Left cardiac atrium (tissue), 4 donors: ENCODE results near the gene NSUN7. TPM values are rescaled to one million over a fixed set of nuclear protein-coding genes. Genes with fewer than 3 reads are reported as not detected.

Experiments
- ATAC-seq, 2 donors: fragments of 200-7000 bp; cut with Tn5 transposase; one replicate each; pipeline ENCODE4 v1.9.1; 2020; ENCODE audit warnings: mild to moderate bottlenecking in 2 of 2, moderate library complexity in 2 of 2
- DNase-seq: peaks from one replicate; pipeline ENCODE4 v3.0.0-alpha.2; 2020
- intact Hi-C, 2 donors: fragments of 100-400 bp; cut with DNase I; formaldehyde crosslinking; loops; one replicate each; pipeline versions ENCODE4 v1.14.1 to v1.15.1; 2022 to 2023
- total RNA-seq, 2 donors: library from RNA; stranded (reverse); fragmentation: NEBNext Ultra II Directional; extraction: Animal tissue kit (Norgen Biotek cat#: 25700); gene quantifications; one replicate each; pipeline ENCODE4 v1.2.1, GENCODE V29; 2021
- donor health status: DM: no; HTN: yes; CAD: no.
- donor health status: DM: no; HTN: yes; CAD: no; lungs with severe emphysema.
- donor health status: DM: yes; HTN: yes; CAD: no.
- donor health status: Dilated cardiomyopathy.

The NSUN7 gene
- total RNA-seq, 2 donors from 2014 or later = 4.2 to 6.6 TPM

- intact Hi-C loops = no loop called here
- DNase-seq (no peak), ATAC-seq (no peak)
These were observed 89.0 kb downstream of the NSUN7 start for GRCh38 chr4:40838742-40839141.

DNA sequence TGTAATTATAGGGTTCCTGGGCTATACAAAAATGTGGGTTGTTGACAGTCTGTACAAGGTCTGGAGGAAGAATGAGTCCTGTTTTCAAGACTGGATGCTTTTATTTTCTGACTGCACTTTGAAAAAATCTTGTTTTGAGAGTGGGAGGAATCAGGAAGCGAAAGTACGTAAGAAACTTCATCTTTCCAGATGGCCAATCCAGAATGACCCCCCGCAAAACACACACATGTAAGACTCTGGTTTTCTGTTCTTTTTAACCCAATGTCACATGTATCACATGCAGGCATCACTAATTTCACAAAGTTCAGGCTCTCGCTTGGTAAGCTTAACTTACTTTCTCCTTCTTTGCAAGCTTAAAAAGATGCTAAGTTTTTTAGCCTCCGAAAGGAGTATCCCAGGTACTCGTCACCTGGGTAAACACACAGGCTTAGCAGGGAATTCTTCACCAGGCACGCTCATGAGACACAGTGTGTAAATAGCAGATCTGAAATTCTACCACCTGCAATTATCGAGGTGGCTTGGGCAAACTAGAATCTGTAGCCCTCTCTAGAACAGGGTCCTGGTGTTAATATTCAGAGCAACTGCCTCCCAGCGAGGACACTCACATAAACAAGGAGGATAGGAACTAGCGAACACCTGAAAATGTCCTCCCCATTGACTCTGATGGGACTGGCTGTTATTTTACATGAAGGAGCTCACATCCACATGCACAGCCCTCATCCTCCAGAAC, 90.7 kb downstream of the NSUN7 start:
- DNase-seq = no peak
- intact Hi-C loops = loop anchor here (2.0 to 10.0 kb wide), 2 partner anchors 54 to 58 kb away; no protein-coding TSS in a partner anchor
- no peak for ATAC-seq

DNA sequence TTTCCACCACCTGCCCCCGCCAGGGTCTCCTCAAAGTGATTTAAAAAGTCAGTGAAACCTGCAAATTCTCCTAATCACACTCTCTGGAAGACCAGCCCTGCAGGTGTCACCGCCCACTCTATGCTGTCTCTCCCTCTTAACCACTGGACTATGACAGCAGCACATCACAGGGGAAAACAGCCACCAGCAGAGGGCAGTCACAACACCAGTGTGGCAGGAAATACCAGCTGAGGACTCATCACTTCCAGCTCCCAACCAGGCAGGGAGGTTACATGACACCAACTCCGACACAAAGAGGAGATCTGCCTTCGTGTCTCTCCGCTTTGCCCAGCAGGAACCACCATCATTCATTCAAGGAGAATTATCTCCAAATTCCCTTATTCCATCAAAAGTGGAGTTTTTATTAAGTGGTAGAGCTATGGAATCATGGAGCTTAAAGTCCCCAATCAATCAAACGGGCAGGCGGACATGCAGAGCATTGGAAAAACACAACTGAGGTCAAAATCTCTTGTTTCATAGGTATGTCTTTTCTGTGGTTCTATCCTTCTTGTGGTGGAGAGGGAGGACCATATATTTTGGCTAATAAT, 91.3 kb downstream of the NSUN7 start:
- intact Hi-C loops = loop anchor here (2.0 to 10.0 kb wide), 2 partner anchors 54 to 58 kb away; no protein-coding TSS in a partner anchor
- DNase-seq (peak; percentile 86), ATAC-seq (peak; percentile 35 to 70)

DNA sequence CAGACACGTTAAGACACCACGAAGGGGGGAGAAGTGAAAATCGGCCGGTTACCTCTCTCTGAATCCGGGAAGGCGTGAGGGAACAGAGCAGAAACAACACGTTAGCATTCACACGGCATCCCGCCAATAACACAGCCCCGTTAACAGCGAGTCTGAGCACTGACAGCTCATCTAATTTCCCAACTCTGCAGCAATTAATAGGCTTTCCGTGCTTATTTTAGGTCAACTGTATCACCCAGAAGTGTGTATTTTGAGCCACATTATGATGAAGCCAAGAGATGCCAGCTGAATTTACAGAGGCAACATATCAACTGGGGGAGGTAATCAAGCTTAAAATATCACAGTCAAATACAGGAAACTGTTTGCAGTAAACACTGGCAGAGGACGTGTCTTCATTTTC, 92.6 kb downstream of the NSUN7 start:
- intact Hi-C loops = loop anchor here in 1 of 2 donors (10.0 kb wide), 1 partner anchor 52 kb away; no protein-coding TSS in a partner anchor
- peak; percentile 72 to 79 for ATAC-seq
- DNase-seq = peak; percentile 69

DNA sequence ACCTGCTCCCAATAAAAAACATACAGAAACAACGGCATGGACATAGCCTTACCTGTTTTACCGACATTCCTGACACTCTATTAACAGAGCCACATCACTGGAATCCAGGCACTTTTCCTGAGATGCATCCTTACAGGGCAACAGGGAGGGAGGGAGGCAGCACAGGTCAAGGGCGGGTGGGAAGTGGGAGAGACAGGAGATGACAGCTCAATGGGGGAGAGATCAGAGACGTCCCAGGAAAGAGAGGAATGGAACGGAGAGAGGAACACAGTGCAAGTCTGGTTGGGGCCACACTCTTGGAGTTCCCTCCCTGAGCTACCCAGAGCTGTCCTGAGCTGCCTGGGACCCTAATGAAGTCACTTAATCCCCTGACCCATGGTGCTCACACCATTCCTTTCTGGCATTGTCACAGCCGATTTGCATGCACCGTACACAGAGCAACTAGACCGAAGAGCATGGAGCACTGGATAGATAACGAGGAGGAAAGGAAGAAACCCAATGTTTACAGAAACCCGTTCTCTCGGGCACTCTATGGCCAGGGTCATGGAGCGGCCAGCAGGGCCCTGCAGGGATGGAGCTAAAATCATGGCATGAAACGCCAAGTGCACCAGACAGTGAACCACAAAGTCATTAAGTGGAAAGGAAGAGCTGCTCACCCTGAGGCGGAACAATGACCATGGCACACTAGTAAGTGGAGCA, 93.1 kb downstream of the NSUN7 start:
- DNase-seq = no peak
- intact Hi-C loops = loop anchor here in 1 of 2 donors (10.0 kb wide), 1 partner anchor 52 kb away; no protein-coding TSS in a partner anchor
- ATAC-seq = peak; percentile 51 to 61

- DNase-seq = no peak
- ATAC-seq = no peak
- intact Hi-C loops = loop anchor here in 1 of 2 donors (10.0 kb wide), 1 partner anchor 51 kb away; no protein-coding TSS in a partner anchor
These were observed 93.9 kb downstream of the NSUN7 start for GRCh38 chr4:40843696-40844095.

DNA sequence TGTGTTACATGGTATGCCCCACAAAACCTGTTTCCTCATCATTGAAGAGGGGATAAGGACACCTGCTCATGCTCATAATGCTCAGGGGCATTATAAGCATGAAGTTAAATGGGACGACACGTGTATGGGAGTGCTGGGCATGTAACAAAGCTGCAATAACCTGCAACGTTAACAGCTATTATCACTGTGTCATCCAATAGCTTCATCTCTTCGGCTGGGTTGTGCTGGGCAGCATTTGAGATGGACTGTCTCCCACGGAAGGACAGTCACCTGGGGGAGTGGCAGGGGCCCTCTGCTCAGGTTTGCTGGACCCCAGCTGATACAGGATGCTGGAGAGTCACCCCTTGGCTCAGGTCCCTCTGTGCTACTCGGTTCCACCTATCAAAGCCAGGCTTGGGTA, 94.5 kb downstream of the NSUN7 start:
- ATAC-seq = no peak
- no peak for DNase-seq
- intact Hi-C loops = loop anchor here in 1 of 2 donors (10.0 kb wide), 1 partner anchor 51 kb away; no protein-coding TSS in a partner anchor

- ATAC-seq = no peak
- intact Hi-C loops = loop anchor here in 1 of 2 donors (10.0 kb wide), 1 partner anchor 50 kb away; no protein-coding TSS in a partner anchor
- no peak for DNase-seq
These were observed 95.5 kb downstream of the NSUN7 start for GRCh38 chr4:40845154-40845835.

- intact Hi-C loops = loop anchor here in 1 of 2 donors (10.0 kb wide), 1 partner anchor 48 kb away; no protein-coding TSS in a partner anchor
- ATAC-seq (no peak), DNase-seq (no peak)
These were observed 96.8 kb downstream of the NSUN7 start for GRCh38 chr4:40846532-40846931.

GRCh38 chr4:40848251-40848650, 98.5 kb downstream of the NSUN7 start:
- ATAC-seq = no peak
- DNase-seq = no peak
- intact Hi-C loops = loop anchor here in 1 of 2 donors (10.0 kb wide), 1 partner anchor 47 kb away; no protein-coding TSS in a partner anchor

DNA sequence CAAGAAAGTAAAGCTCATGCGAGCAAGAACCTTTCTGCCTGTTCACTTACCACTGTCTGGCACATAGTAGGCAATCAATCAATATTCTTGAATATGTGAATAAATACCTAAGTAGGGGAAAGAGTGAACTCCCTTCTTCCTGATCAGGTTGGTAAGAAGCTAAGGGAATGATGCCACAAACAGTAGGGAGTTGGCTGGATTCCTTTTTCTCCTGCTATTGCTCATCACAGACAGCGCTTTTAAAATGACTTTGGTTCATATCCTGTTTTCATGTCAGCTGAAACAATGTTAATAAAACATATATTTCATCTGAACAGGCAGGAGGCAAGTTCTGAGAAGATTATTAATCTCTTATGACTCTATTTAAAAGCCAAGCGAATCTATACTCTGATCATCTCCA, 99.2 kb downstream of the NSUN7 start:
- ATAC-seq (no peak), DNase-seq (no peak)
- intact Hi-C loops = loop anchor here in 1 of 2 donors (10.0 kb wide), 1 partner anchor 46 kb away; no protein-coding TSS in a partner anchor

GRCh38 chr4:40850496-40850895, 100.7 kb downstream of the NSUN7 start:
- intact Hi-C loops = no loop called here
- no peak for ATAC-seq
- no peak for DNase-seq

- intact Hi-C loops = no loop called here
- DNase-seq (no peak), ATAC-seq (peak; percentile 5 to 14)
These were observed 106.6 kb downstream of the NSUN7 start for GRCh38 chr4:40856277-40856839.

- peak; percentile 83 for DNase-seq
- intact Hi-C loops = no loop called here
- peak; percentile 99 for ATAC-seq
These were observed 107.1 kb downstream of the NSUN7 start for GRCh38 chr4:40856840-40857362.

GRCh38 chr4:40857956-40858355, 108.2 kb downstream of the NSUN7 start:
- intact Hi-C loops = no loop called here
- DNase-seq (no peak), ATAC-seq (no peak)

DNA sequence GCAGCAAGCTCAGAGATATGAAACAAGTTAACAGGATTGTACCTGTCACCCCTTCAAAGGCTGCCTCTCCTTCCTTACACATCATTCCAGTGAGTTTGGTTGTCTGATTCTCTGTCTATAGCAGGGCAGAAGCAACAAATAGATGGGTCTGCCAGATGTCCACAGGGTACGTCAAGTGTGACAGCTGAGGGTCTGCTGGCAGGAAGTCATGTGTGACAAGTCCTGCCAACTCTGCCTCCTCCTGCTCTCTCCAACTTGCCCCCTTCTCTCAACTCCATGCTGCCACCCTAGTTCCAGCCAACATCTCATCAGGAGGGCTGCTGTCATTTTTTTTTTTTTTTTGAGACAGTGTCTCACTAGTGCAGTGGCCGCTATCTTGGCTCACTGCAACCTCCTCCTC, 109.2 kb downstream of the NSUN7 start:
- ATAC-seq (no peak), DNase-seq (no peak)
- intact Hi-C loops = no loop called here
